GM15510 (cell line): Measurements from ENCODE around the gene LMF2.

Experiments
- POLR2A ChIP-seq: IDR thresholded peaks from 3 replicates; pipeline ENCODE4 v1.6.1; 2011; ENCODE audit warnings: borderline replicate concordance; ENCODE audit not compliant: insufficient read length; ENCODE audit errors: extremely low read depth

LMF2 gene

GRCh38 chr22:50521710-50522109 is 14.2 kb upstream of the LMF2 start:
- TF ChIP-seq POLR2A, result no peak

GRCh38 chr22:50520826-50521453 is 13.4 kb upstream of the LMF2 start:
- no peak for TF ChIP-seq POLR2A

GRCh38 chr22:50519151-50519550 is 11.6 kb upstream of the LMF2 start:
- TF ChIP-seq POLR2A, result no peak

- TF ChIP-seq POLR2A, result no peak
Measured at GRCh38 chr22:50518606-50519005, 11.1 kb upstream of the LMF2 start.

- TF ChIP-seq POLR2A, result no peak
Measured at GRCh38 chr22:50517495-50518260, 10.2 kb upstream of the LMF2 start.

GRCh38 chr22:50516891-50517290 is 9.4 kb upstream of the LMF2 start:
- TF ChIP-seq POLR2A, result no peak

GRCh38 chr22:50516068-50516467 is 8.6 kb upstream of the LMF2 start:
- TF ChIP-seq POLR2A, result no peak

GRCh38 chr22:50513175-50513574 is 5.7 kb upstream of the LMF2 start:
- no peak for TF ChIP-seq POLR2A

GRCh38 chr22:50508897-50509296 is 1.4 kb upstream of the LMF2 start:
- TF ChIP-seq POLR2A, result no peak

- peak; percentile 88 for TF ChIP-seq POLR2A
Measured at GRCh38 chr22:50507991-50508884, 736 bp upstream of the LMF2 start, which contains the start of gene NCAPH2. NCAPH2 (plus strand) TSS chr22:50508224; CDS start chr22:50508338, 114 bp downstream.

- no peak for TF ChIP-seq POLR2A
Measured at GRCh38 chr22:50506611-50507420, 686 bp downstream of the LMF2 start.

GRCh38 chr22:50505776-50506610 is 1.5 kb downstream of the LMF2 start:
- no peak for TF ChIP-seq POLR2A

GRCh38 chr22:50505276-50505775 is 2.2 kb downstream of the LMF2 start:
- no peak for TF ChIP-seq POLR2A

GRCh38 chr22:50504369-50505211 is 2.9 kb downstream of the LMF2 start:
- no peak for TF ChIP-seq POLR2A
